MM.1S (cell line): ENCODE results near the gene MAD1L1.

ENCODE experiments used
- DNase-seq: peaks from one replicate; pipeline ENCODE4 v3.0.0-alpha.2; 2015
- H2AFZ ChIP-seq: fragments of 300-600 bp; sonication (generic); 2 replicates; pipeline ENCODE4 v1.6.0; 2016; ENCODE audit warnings: antibody characterized with exemption, low read length
- H3F3A ChIP-seq: fragments of 300-600 bp; sonication (generic); 2 replicates; pipeline ENCODE4 v1.6.1; 2016; ENCODE audit warnings: mild to moderate bottlenecking, antibody characterized with exemption, low read length, moderate library complexity, mixed read lengths; ENCODE audit not compliant: insufficient read depth
- H3K27ac ChIP-seq: fragments of 300-600 bp; sonication (generic); 2 replicates; pipeline ENCODE4 v1.5.1; 2016; ENCODE audit warnings: mild to moderate bottlenecking, low read length
- H3K27me3 ChIP-seq: fragments of 300-600 bp; sonication (generic); replicated peaks from 2 replicates; pipeline ENCODE4 v1.6.0; 2016; ENCODE audit warnings: low read length; ENCODE audit not compliant: insufficient read depth
- H3K36me3 ChIP-seq: fragments of 300-600 bp; sonication (generic); replicated peaks from 2 replicates; pipeline ENCODE4 v1.6.1; 2016; ENCODE audit warnings: mild to moderate bottlenecking, low read length, mixed read lengths; ENCODE audit not compliant: insufficient read depth
- H3K4me1 ChIP-seq: fragments of 300-600 bp; sonication (generic); 2 replicates; pipeline ENCODE4 v1.6.1; 2016; ENCODE audit warnings: low read length, mixed read lengths
- H3K4me2 ChIP-seq: fragments of 300-600 bp; sonication (generic); 2 replicates; pipeline ENCODE4 v1.6.0; 2016; ENCODE audit warnings: low read depth, low read length
- H3K4me3 ChIP-seq: fragments of 300-600 bp; sonication (generic); 2 replicates; pipeline ENCODE4 v1.5.1; 2016; ENCODE audit warnings: low read length, mixed read lengths
- H3K79me2 ChIP-seq: fragments of 300-600 bp; sonication (generic); 2 replicates; pipeline ENCODE4 v1.6.1; 2016; ENCODE audit warnings: mixed run types, low read length, mixed read lengths
- H3K9ac ChIP-seq: fragments of 300-600 bp; sonication (generic); 2 replicates; pipeline ENCODE4 v1.6.1; 2016; ENCODE audit warnings: low read length, mixed read lengths
- H3K9me2 ChIP-seq: fragments of 300-600 bp; sonication (generic); replicated peaks from 2 replicates; pipeline ENCODE4 v1.6.1; 2016; ENCODE audit warnings: mild to moderate bottlenecking, low read length, mixed read lengths; ENCODE audit not compliant: insufficient read depth
- H3K9me3 ChIP-seq: fragments of 300-600 bp; sonication (generic); replicated peaks from 2 replicates; pipeline ENCODE4 v1.6.1; 2016; ENCODE audit warnings: mild to moderate bottlenecking, low read length, mixed read lengths; ENCODE audit not compliant: insufficient read depth
- H4K20me1 ChIP-seq: fragments of 300-600 bp; sonication (generic); 2 replicates; pipeline ENCODE4 v1.6.1; 2016; ENCODE audit warnings: mild to moderate bottlenecking, low read length, moderate library complexity, mixed read lengths; ENCODE audit not compliant: insufficient read depth
- EZH2 ChIP-seq: fragments of 300-600 bp; sonication (generic); optimal IDR thresholded peaks from 2 replicates; pipeline ENCODE3; 2017; ENCODE audit warnings: low read depth, mild to moderate bottlenecking, antibody characterized with exemption, low read length, mixed read lengths
- EZH2phosphoT487 ChIP-seq: fragments of 300-600 bp; sonication (generic); IDR thresholded peaks from 2 replicates; pipeline ENCODE4 v1.6.1; 2018; ENCODE audit warnings: antibody characterized with exemption, low read length
- TF ChIP-seq, protein P1 (sequence below): fragments of 300-600 bp; sonication (generic); IDR thresholded peaks from 2 replicates; pipeline ENCODE4 v1.5.1; 2016; ENCODE audit warnings: antibody characterized with exemption, low read length, mixed read lengths

MAD1L1 gene

DNA sequence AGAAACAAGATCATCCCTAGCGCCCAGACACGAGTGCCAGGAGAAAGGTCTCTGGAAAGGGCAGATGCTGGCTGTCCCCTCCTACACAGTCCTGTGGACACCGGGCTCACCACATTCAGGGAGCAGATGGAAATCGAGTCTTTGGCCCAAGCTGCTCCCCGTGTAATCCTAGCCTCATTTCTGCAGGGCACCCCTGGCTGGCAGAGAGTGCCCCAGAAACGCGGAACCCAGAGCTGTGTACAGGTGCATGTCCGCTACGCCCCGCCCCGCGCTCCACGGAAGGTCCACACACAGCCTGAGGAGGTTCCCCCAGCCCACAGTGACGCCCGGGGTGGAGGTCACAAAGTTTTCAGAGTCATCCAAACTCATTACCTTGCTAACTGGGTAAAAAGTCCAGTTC, 202.8 kb downstream of the MAD1L1 start:
- Histone ChIP-seq H3K79me2 (no peaks in the 10 kb centered on the region), H3K9ac (no peak overlapping the region), H3K27me3 (no peaks in the 10 kb centered on the region), H3K9me3 (no peaks in the 10 kb centered on the region), H4K20me1 (no peaks in the 10 kb centered on the region), H3K27ac (no peak overlapping the region), H3K4me3 (no peak overlapping the region), H3K4me1 (no peaks in the 10 kb centered on the region), H2AFZ (no peak overlapping the region), H3K9me2 (no peaks in the 10 kb centered on the region), H3K36me3 (0 out of 2 replicates have a peak, but pooled peaks cover 5% of the 10 kb centered on the region), H3F3A (no peaks in the 10 kb centered on the region), H3K4me2 (no peak overlapping the region)
- TF ChIP-seq EZH2 (no peak), EZH2phosphoT487 (no peak)
- TF ChIP-seq, protein P1, sequence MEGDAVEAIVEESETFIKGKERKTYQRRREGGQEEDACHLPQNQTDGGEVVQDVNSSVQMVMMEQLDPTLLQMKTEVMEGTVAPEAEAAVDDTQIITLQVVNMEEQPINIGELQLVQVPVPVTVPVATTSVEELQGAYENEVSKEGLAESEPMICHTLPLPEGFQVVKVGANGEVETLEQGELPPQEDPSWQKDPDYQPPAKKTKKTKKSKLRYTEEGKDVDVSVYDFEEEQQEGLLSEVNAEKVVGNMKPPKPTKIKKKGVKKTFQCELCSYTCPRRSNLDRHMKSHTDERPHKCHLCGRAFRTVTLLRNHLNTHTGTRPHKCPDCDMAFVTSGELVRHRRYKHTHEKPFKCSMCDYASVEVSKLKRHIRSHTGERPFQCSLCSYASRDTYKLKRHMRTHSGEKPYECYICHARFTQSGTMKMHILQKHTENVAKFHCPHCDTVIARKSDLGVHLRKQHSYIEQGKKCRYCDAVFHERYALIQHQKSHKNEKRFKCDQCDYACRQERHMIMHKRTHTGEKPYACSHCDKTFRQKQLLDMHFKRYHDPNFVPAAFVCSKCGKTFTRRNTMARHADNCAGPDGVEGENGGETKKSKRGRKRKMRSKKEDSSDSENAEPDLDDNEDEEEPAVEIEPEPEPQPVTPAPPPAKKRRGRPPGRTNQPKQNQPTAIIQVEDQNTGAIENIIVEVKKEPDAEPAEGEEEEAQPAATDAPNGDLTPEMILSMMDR, result no peak
- DNase-seq, result no peak

DNA sequence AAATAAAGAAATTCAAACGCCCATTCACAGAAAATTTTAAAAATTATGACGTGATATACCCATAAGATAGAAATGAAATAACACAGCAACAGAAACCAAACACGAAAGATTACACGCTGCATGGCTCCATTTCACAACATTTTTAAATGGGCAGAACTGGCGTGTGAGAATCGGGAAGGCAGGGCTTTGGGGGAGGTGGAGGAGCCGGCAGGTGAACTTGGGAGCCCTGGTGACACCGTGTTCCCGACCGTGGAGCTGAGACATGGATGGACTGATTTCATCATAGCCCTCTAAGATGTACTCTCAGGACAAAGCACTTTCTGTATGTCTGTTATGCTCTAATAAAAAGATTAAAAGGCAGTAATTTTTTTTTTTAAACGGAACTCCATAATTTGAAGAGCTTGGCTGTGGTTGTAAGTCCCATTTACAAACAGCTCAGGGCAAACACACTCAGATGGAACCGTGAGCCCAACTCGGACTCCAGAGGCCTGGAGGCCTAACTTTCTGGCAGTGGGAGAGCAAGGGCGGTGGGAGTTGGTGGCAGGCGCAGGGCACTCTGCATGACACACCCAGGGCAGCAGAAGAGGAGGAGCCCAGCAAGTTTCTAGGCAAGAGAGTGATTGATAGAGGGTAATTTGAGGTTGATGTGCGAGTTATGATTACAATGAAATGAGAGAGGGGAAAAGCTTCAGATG, 203.4 kb downstream of the MAD1L1 start:
- no peak for DNase-seq
- H3K9me2 ChIP-seq, result no peaks in the 10 kb centered on the region
- H3K4me2 ChIP-seq, result no peak overlapping the region
- H3K79me2 ChIP-seq, result no peaks in the 10 kb centered on the region
- no peak for TF ChIP-seq EZH2
- TF ChIP-seq, protein P1, result no peak
- H3F3A ChIP-seq, result no peaks in the 10 kb centered on the region
- no peaks in the 10 kb centered on the region for H3K4me1 ChIP-seq
- 0 out of 2 replicates have a peak, but pooled peaks cover 5% of the 10 kb centered on the region for H3K36me3 ChIP-seq
- H3K27ac ChIP-seq, result no peak overlapping the region
- H2AFZ ChIP-seq, result no peak overlapping the region
- no peaks in the 10 kb centered on the region for H3K27me3 ChIP-seq
- H3K9ac ChIP-seq, result no peak overlapping the region
- no peak overlapping the region for H3K4me3 ChIP-seq
- no peaks in the 10 kb centered on the region for H4K20me1 ChIP-seq
- H3K9me3 ChIP-seq, result no peaks in the 10 kb centered on the region

DNA sequence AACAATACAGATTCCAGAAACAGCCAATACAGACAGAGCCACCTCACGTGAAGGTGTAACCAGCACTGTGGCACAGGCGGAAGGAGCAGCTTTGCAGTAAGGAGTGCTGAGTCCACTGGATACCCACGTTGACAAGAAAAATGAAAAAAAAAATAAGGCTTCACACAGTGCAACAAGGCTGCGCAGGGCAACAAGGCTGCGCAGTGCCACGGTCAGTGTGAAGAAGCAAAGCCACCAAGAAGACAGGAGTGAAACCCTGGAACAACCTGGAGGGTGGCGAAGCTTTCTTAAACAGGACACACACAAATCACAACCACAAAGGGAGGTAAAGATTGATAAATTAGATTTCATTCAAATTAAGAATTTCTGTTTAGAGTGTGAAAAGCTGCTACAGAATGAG, 204.0 kb downstream of the MAD1L1 start:
- Histone ChIP-seq H3K9me3 (no peaks in the 10 kb centered on the region), H3K9ac (no peak overlapping the region), H3K27ac (no peak overlapping the region), H3K9me2 (no peaks in the 10 kb centered on the region), H3F3A (no peaks in the 10 kb centered on the region), H3K4me2 (no peak overlapping the region), H4K20me1 (no peaks in the 10 kb centered on the region), H3K4me1 (no peaks in the 10 kb centered on the region), H3K79me2 (no peaks in the 10 kb centered on the region), H3K36me3 (0 out of 2 replicates have a peak, but pooled peaks cover 5% of the 10 kb centered on the region), H3K27me3 (no peaks in the 10 kb centered on the region), H2AFZ (no peak overlapping the region), H3K4me3 (no peak overlapping the region)
- no peak for DNase-seq
- no peak for TF ChIP-seq EZH2
- TF ChIP-seq, protein P1, result no peak
- no peak for TF ChIP-seq EZH2phosphoT487
